Measurements from ENCODE around the gene THEMIS. TPM values are rescaled to one million over a fixed set of nuclear protein-coding genes. Genes with fewer than 3 reads are reported as not detected.

Gene THEMIS
- polyA plus RNA-seq, 1 donor (not counting 4 experiments of a cell fraction or from before 2014, with no cell fraction given): not detected

DNA sequence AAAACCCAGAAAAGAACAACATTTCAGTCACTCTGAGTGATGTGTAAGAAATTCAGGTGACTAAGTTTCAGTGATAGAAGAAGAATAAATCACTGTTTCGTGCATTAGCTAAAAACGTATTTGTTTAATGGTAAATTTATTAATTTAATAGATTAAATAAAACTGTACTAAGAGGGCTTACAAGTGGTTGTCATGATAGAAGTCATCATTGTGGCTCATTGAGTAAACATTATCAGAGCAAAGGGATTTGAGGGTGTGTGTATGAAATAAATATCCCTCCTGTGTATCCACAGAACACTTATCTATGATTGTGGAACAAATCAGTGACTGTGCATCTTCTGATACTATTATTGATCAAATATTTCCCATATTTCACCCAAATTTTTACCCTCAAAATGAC lies 40.1 kb downstream of the THEMIS start:
- TF ChIP-seq, protein P1, sequence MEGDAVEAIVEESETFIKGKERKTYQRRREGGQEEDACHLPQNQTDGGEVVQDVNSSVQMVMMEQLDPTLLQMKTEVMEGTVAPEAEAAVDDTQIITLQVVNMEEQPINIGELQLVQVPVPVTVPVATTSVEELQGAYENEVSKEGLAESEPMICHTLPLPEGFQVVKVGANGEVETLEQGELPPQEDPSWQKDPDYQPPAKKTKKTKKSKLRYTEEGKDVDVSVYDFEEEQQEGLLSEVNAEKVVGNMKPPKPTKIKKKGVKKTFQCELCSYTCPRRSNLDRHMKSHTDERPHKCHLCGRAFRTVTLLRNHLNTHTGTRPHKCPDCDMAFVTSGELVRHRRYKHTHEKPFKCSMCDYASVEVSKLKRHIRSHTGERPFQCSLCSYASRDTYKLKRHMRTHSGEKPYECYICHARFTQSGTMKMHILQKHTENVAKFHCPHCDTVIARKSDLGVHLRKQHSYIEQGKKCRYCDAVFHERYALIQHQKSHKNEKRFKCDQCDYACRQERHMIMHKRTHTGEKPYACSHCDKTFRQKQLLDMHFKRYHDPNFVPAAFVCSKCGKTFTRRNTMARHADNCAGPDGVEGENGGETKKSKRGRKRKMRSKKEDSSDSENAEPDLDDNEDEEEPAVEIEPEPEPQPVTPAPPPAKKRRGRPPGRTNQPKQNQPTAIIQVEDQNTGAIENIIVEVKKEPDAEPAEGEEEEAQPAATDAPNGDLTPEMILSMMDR (optimal IDR thresholded peaks at IDR 0.05 in 1 of 3, IDR thresholded peaks at IDR 0.05 in 1 of 3, conservative IDR thresholded peaks at IDR 0.05 in 1 of 3; ENCODE audit: extremely low read depth in 1 of 3, insufficient read depth in 2 of 3, low read length in 3 of 3): no peak
- TF ChIP-seq EZH2 (IDR thresholded peaks at IDR 0.05; ENCODE audit: low read length): no peak
- H3K36me3 ChIP-seq (ENCODE audit: control insufficient read depth in 2 of 2, extremely low read depth in 1 of 2, insufficient read depth in 2 of 2, low read length in 2 of 2): no peaks in the 10 kb centered on the region
- H3K9me3 ChIP-seq (ENCODE audit: control insufficient read depth, low read depth, low read length): no peaks in the 10 kb centered on the region
- FAIRE-seq (no peak), DNase-seq (ENCODE audit: low read depth, low spot score) (no peak)
- no peak overlapping the region for H3K4me3 ChIP-seq (ENCODE audit: control insufficient read depth in 2 of 3, extremely low read depth in 1 of 3, insufficient read depth in 2 of 3, low read depth in 1 of 3, low read length in 3 of 3)
- dilution Hi-C loops (cut with MboI; ENCODE audit: extremely low pct_ligation_motif_present, low sequenced_read_pairs): no loop called here
- no peak overlapping the region for H3K4me2 ChIP-seq (ENCODE audit: control insufficient read depth, extremely low read depth, insufficient read depth, low read depth, low read length)
- no peak overlapping the region for H3K9ac ChIP-seq (ENCODE audit: control insufficient read depth, extremely low read depth, insufficient read depth, low read length)
- no peaks in the 10 kb centered on the region for H3K79me2 ChIP-seq (ENCODE audit: control insufficient read depth, insufficient read depth, low read length)
- H3K27me3 ChIP-seq (ENCODE audit: control insufficient read depth, extremely low read depth, insufficient read depth, low read length): peaks cover 3% of the 10 kb centered on the region
- no peaks in the 10 kb centered on the region for H3K4me1 ChIP-seq (ENCODE audit: control insufficient read depth, extremely low read depth, insufficient read depth, low read length)
- H3K27ac ChIP-seq (ENCODE audit: control insufficient read depth, insufficient read depth, low read length): no peak overlapping the region
- no peak overlapping the region for H2AFZ ChIP-seq (ENCODE audit: control insufficient read depth, low read length)
- H4K20me1 ChIP-seq (ENCODE audit: control insufficient read depth, extremely low read depth, insufficient read depth, low read length): no peaks in the 10 kb centered on the region
- H3K9me1 ChIP-seq (ENCODE audit: control insufficient read depth, extremely low read depth, insufficient read depth, low read length): no peaks in the 10 kb centered on the region

DNA sequence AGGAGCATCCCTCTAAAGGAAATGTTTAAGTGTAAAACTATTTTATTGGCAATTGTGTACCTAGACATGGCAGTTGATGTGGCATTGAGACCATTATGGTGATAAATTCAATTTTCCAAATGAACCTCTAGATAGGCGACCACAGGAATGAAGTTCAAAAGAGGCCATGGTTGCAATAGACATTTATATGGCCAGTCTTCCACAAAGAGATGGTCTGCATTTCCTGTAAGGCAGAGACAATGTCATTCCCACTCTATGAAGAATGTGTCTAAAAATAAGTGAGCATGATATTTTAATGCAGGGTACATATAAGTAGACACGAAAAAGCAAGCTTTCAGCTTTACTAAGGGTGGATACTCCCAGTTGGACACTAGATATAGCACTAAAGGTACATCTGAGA lies 40.9 kb downstream of the THEMIS start:
- no peaks in the 10 kb centered on the region for H3K36me3 ChIP-seq (ENCODE audit: control insufficient read depth in 2 of 2, extremely low read depth in 1 of 2, insufficient read depth in 2 of 2, low read length in 2 of 2)
- FAIRE-seq: no peak
- no peak for TF ChIP-seq EZH2 (IDR thresholded peaks at IDR 0.05; ENCODE audit: low read length)
- TF ChIP-seq, protein P1 (optimal IDR thresholded peaks at IDR 0.05 in 1 of 3, IDR thresholded peaks at IDR 0.05 in 1 of 3, conservative IDR thresholded peaks at IDR 0.05 in 1 of 3; ENCODE audit: extremely low read depth in 1 of 3, insufficient read depth in 2 of 3, low read length in 3 of 3): no peak
- no peaks in the 10 kb centered on the region for H3K79me2 ChIP-seq (ENCODE audit: control insufficient read depth, insufficient read depth, low read length)
- H4K20me1 ChIP-seq (ENCODE audit: control insufficient read depth, extremely low read depth, insufficient read depth, low read length): no peaks in the 10 kb centered on the region
- no peak overlapping the region for H2AFZ ChIP-seq (ENCODE audit: control insufficient read depth, low read length)
- dilution Hi-C loops (cut with MboI; ENCODE audit: extremely low pct_ligation_motif_present, low sequenced_read_pairs): no loop called here
- H3K9me1 ChIP-seq (ENCODE audit: control insufficient read depth, extremely low read depth, insufficient read depth, low read length): no peaks in the 10 kb centered on the region
- H3K4me3 ChIP-seq (ENCODE audit: control insufficient read depth in 2 of 3, extremely low read depth in 1 of 3, insufficient read depth in 2 of 3, low read depth in 1 of 3, low read length in 3 of 3): no peak overlapping the region
- H3K4me2 ChIP-seq (ENCODE audit: control insufficient read depth, extremely low read depth, insufficient read depth, low read depth, low read length): no peak overlapping the region
- no peak overlapping the region for H3K9ac ChIP-seq (ENCODE audit: control insufficient read depth, extremely low read depth, insufficient read depth, low read length)
- H3K27me3 ChIP-seq (ENCODE audit: control insufficient read depth, extremely low read depth, insufficient read depth, low read length): peaks cover 2% of the 10 kb centered on the region
- DNase-seq (ENCODE audit: low read depth, low spot score): no peak
- H3K9me3 ChIP-seq (ENCODE audit: control insufficient read depth, low read depth, low read length): no peaks in the 10 kb centered on the region
- H3K27ac ChIP-seq (ENCODE audit: control insufficient read depth, insufficient read depth, low read length): no peak overlapping the region
- H3K4me1 ChIP-seq (ENCODE audit: control insufficient read depth, extremely low read depth, insufficient read depth, low read length): no peaks in the 10 kb centered on the region
